Measurements from ENCODE around the gene CETN1.

DNA sequence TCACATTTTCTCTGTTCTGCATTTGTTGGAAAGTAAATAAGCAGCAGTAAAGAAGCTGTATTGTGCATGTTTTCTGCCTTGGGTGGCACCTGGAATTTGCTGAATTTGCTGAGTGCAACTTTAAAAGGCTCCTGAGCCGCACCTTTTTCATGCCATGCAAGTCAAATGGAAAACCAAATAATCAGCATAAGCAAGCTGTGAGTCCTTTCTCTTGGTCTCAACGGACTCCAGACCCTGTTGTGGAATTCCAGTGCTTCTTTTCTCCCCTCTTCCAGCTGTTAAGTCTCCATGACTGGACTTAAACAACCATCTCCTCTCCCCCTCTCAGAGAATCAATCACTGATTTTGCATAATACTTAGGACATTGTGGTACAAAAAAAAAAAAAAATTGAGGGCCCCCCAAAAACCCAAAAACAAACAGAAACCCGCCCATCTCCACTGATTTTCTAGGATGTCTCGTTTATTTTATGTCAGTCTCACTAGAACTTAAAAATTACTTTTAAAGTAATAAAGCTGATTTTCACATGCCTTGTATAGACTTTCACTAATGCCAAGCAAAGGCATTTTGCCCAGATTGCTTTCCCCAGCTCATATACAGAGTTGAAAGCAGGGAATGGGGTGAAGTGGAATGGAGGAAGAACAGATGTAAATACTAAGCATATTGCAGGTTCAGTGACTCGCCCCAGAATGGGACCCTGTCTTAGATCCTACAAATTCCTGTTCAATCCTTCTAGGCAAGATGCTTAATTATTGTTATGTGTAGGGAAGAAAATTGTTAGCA is 5.1 kb upstream of the CETN1 start:
- TF ChIP-seq, protein P1, sequence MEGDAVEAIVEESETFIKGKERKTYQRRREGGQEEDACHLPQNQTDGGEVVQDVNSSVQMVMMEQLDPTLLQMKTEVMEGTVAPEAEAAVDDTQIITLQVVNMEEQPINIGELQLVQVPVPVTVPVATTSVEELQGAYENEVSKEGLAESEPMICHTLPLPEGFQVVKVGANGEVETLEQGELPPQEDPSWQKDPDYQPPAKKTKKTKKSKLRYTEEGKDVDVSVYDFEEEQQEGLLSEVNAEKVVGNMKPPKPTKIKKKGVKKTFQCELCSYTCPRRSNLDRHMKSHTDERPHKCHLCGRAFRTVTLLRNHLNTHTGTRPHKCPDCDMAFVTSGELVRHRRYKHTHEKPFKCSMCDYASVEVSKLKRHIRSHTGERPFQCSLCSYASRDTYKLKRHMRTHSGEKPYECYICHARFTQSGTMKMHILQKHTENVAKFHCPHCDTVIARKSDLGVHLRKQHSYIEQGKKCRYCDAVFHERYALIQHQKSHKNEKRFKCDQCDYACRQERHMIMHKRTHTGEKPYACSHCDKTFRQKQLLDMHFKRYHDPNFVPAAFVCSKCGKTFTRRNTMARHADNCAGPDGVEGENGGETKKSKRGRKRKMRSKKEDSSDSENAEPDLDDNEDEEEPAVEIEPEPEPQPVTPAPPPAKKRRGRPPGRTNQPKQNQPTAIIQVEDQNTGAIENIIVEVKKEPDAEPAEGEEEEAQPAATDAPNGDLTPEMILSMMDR (CRISPR knock-in tag; IDR thresholded peaks at IDR 0.05), result no peak
- TF ChIP-seq, protein P2, sequence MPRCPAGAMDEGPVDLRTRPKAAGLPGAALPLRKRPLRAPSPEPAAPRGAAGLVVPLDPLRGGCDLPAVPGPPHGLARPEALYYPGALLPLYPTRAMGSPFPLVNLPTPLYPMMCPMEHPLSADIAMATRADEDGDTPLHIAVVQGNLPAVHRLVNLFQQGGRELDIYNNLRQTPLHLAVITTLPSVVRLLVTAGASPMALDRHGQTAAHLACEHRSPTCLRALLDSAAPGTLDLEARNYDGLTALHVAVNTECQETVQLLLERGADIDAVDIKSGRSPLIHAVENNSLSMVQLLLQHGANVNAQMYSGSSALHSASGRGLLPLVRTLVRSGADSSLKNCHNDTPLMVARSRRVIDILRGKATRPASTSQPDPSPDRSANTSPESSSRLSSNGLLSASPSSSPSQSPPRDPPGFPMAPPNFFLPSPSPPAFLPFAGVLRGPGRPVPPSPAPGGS (CRISPR knock-in tag; IDR thresholded peaks at IDR 0.05), result no peak
- TF ChIP-seq ZBTB7B (CRISPR knock-in tag; IDR thresholded peaks at IDR 0.05) (no peak), HOXA3 (CRISPR knock-in tag; IDR thresholded peaks at IDR 0.05) (no peak), JUNB (CRISPR knock-in tag; IDR thresholded peaks at IDR 0.05; ENCODE audit: borderline replicate concordance) (no peak), ZNF546 (CRISPR knock-in tag; conservative IDR thresholded peaks at IDR 0.05) (no peak), RARA (CRISPR knock-in tag; IDR thresholded peaks at IDR 0.05) (no peak), STAG1 (CRISPR knock-in tag; IDR thresholded peaks at IDR 0.05) (no peak), SP5 (CRISPR knock-in tag; IDR thresholded peaks at IDR 0.05; ENCODE audit: borderline replicate concordance, low read depth) (no peak), CC2D1A (CRISPR knock-in tag; IDR thresholded peaks at IDR 0.05) (no peak), HDAC2 (CRISPR knock-in tag; IDR thresholded peaks at IDR 0.05) (no peak), PAXIP1 (CRISPR knock-in tag; conservative IDR thresholded peaks at IDR 0.05) (no peak)
- TF ChIP-seq, protein P3, sequence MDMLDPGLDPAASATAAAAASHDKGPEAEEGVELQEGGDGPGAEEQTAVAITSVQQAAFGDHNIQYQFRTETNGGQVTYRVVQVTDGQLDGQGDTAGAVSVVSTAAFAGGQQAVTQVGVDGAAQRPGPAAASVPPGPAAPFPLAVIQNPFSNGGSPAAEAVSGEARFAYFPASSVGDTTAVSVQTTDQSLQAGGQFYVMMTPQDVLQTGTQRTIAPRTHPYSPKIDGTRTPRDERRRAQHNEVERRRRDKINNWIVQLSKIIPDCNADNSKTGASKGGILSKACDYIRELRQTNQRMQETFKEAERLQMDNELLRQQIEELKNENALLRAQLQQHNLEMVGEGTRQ (IDR thresholded peaks at IDR 0.05; ENCODE audit: low read depth, low read length), result no peak
- TF ChIP-seq, protein P3 (CRISPR knock-in tag; IDR thresholded peaks at IDR 0.05; ENCODE audit: borderline replicate concordance), result no peak
- TF ChIP-seq, protein P4, sequence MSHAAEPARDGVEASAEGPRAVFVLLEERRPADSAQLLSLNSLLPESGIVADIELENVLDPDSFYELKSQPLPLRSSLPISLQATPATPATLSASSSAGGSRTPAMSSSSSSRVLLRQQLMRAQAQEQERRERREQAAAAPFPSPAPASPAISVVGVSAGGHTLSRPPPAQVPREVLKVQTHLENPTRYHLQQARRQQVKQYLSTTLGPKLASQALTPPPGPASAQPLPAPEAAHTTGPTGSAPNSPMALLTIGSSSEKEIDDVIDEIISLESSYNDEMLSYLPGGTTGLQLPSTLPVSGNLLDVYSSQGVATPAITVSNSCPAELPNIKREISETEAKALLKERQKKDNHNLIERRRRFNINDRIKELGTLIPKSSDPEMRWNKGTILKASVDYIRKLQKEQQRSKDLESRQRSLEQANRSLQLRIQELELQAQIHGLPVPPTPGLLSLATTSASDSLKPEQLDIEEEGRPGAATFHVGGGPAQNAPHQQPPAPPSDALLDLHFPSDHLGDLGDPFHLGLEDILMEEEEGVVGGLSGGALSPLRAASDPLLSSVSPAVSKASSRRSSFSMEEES (CRISPR knock-in tag; IDR thresholded peaks at IDR 0.05), result no peak

All from HepG2 (cell line).